HCT116 (cell line): ENCODE data around the gene MBLAC1. TPM values are rescaled to one million over a fixed set of nuclear protein-coding genes. Genes with fewer than 3 reads are reported as not detected.

ENCODE experiments used
- ATAC-seq: fragments of 200-7000 bp; cut with Tn5 transposase; 2 replicates; pipeline ENCODE4 v1.9.1; 2020; ENCODE audit warnings: mild to moderate bottlenecking, moderate library complexity
- BruUV-seq: library from RNA; stranded (reverse); fragments of 400-500 nt; replicated peaks from 2 replicates; lab custom pipeline; 2021; lab: Mats Ljungman, UMichigan
- CTCF ChIA-PET: fragments of 300-600 bp; sonication (Branson Sonifier 250); formaldehyde crosslinking; loops from one replicate; lab custom pipeline; 2021; ENCODE audit warnings: antibody characterized with exemption; lab: Charles Lee
- POLR2A ChIA-PET: fragments of 300-600, 350-600 bp; sonication (Branson Sonifier 250); formaldehyde crosslinking; loops from one replicate; lab custom pipeline; 2021; ENCODE audit warnings: antibody characterized with exemption; lab: Charles Lee
- RAD21 ChIA-PET, 2 experiments: fragments of 300-600 bp; sonication (Branson Sonifier 250); formaldehyde crosslinking; loops; one replicate each; lab custom pipeline; 2023; ENCODE audit warnings: low total read pairs in 2 of 2; ENCODE audit not compliant: uncharacterized antibody in 2 of 2, unreplicated experiment in 2 of 2, low non-redundant PET in 1 of 2; lab: Charles Lee
- DNase-seq: peaks from one replicate; pipeline ENCODE4 v3.0.0-alpha.2; 2010; ENCODE audit warnings: low read depth, low spot score
- H2AFZ ChIP-seq: fragments of 200-600 bp; shearing (Covaris generic), sonication (generic); 2 replicates; pipeline ENCODE4 v1.6.1; 2017; ENCODE audit warnings: low read depth, mixed run types, mixed read lengths, antibody characterized with exemption, low read length; ENCODE audit not compliant: poor library complexity, severe bottlenecking
- H3K27ac ChIP-seq: 2 replicates; pipeline ENCODE4 v1.5.1; 2012; ENCODE audit warnings: low read depth, low read length
- H3K27me3 ChIP-seq: fragments of 200-600 bp; sonication (generic); 2 replicates; pipeline ENCODE4 v1.6.1; 2016; ENCODE audit warnings: mixed run types, low read length, mixed read lengths; ENCODE audit not compliant: insufficient read depth
- H3K36me3 ChIP-seq, 2 experiments: fragments of 200-500 bp in 1 of 2; fragments of 200-600 bp in 1 of 2; sonication (Bioruptor generic) in 1 of 2; sonication (generic) in 1 of 2; 2 replicates each; pipeline versions ENCODE4 v1.5.1 to v1.6.1; 2014 to 2016; ENCODE audit warnings: low read length in 2 of 2, inconsistent platforms in 1 of 2, mixed read lengths in 1 of 2, mixed run types in 1 of 2; ENCODE audit not compliant: insufficient read depth in 2 of 2, control insufficient read depth in 1 of 2
- H3K4me1 ChIP-seq, 2 experiments: fragments of 200-600 bp in 1 of 2; sonication (generic) in 1 of 2; 2 replicates each; pipeline versions ENCODE4 v1.5.1 to v1.6.1; 2012 to 2017; ENCODE audit warnings: low read length in 2 of 2, inconsistent platforms in 1 of 2, mild to moderate bottlenecking in 1 of 2, mixed read lengths in 1 of 2, mixed run types in 1 of 2, moderate library complexity in 1 of 2; ENCODE audit not compliant: insufficient read depth in 2 of 2, control insufficient read depth in 1 of 2
- H3K4me2 ChIP-seq: fragments of 200-600 bp; sonication (generic); 2 replicates; pipeline ENCODE4 v1.6.1; 2017; ENCODE audit warnings: mixed run types, low read length, mixed read lengths
- H3K4me3 ChIP-seq, 2 experiments: fragments of 200-600 bp in 1 of 2; sonication (generic) in 1 of 2; replicated peaks in 1 of 2; 2 replicates each; pipeline ENCODE4 v1.5.1; 2011 to 2016; ENCODE audit warnings: low read length in 2 of 2, control low read depth in 1 of 2, low read depth in 1 of 2, mild to moderate bottlenecking in 1 of 2, mixed read lengths in 1 of 2, mixed run types in 1 of 2
- H3K79me2 ChIP-seq: fragments of 200-600 bp; sonication (generic); 2 replicates; pipeline ENCODE4 v1.6.1; 2017; ENCODE audit warnings: mild to moderate bottlenecking, mixed run types, low read length, moderate library complexity, mixed read lengths; ENCODE audit not compliant: insufficient read depth
- H3K9ac ChIP-seq: fragments of 200-600 bp; sonication (generic); 2 replicates; pipeline ENCODE4 v1.6.1; 2016; ENCODE audit warnings: low read length, mixed read lengths
- H3K9me2 ChIP-seq: fragments of 200-600 bp; sonication (generic), shearing (Covaris generic); 2 replicates; pipeline ENCODE4 v1.6.1; 2017; ENCODE audit warnings: mixed run types, mild to moderate bottlenecking, moderate library complexity; ENCODE audit not compliant: insufficient read depth
- H3K9me3 ChIP-seq, 2 experiments: fragments of 200-500 bp in 1 of 2; fragments of 200-600 bp in 1 of 2; sonication (Bioruptor generic) in 1 of 2; sonication (generic) in 1 of 2; 2 replicates each; pipeline ENCODE4 v1.6.1; 2014 to 2017; ENCODE audit warnings: low read length in 2 of 2, mixed read lengths in 2 of 2, inconsistent platforms in 1 of 2, low read depth in 1 of 2, mild to moderate bottlenecking in 1 of 2, mixed run types in 1 of 2, moderate library complexity in 1 of 2; ENCODE audit not compliant: control insufficient read depth in 1 of 2, insufficient read depth in 1 of 2
- H4K20me1 ChIP-seq: fragments of 200-600 bp; sonication (generic), shearing (Covaris generic); 2 replicates; pipeline ENCODE4 v1.6.1; 2017; ENCODE audit warnings: mixed run types, mild to moderate bottlenecking, moderate library complexity; ENCODE audit not compliant: insufficient read depth
- CEBPB ChIP-seq: IDR thresholded peaks from 2 replicates; pipeline ENCODE4 v1.6.1; 2012; ENCODE audit warnings: low read depth
- JUND ChIP-seq: IDR thresholded peaks from 2 replicates; pipeline ENCODE4 v1.6.1; 2012
- POLR2A ChIP-seq: IDR thresholded peaks from 2 replicates; pipeline ENCODE4 v1.7.0; 2011; ENCODE audit warnings: borderline replicate concordance; ENCODE audit not compliant: insufficient read depth, insufficient read length; ENCODE audit errors: extremely low read depth
- POLR2AphosphoS5 ChIP-seq: IDR thresholded peaks from 2 replicates; pipeline ENCODE4 v1.6.1; 2011; ENCODE audit warnings: mild to moderate bottlenecking, low read depth, low read length, moderate library complexity
- SIN3A ChIP-seq: IDR thresholded peaks from 2 replicates; pipeline ENCODE4 v1.6.1; 2012; ENCODE audit warnings: low read depth
- SP1 ChIP-seq: IDR thresholded peaks from 2 replicates; pipeline ENCODE4 v1.6.1; 2012; ENCODE audit warnings: low read depth
- SRF ChIP-seq: IDR thresholded peaks from 2 replicates; pipeline ENCODE4 v1.6.1; 2012; ENCODE audit warnings: low read depth
- ZBTB33 ChIP-seq: IDR thresholded peaks from 2 replicates; pipeline ENCODE4 v1.6.1; 2011; ENCODE audit warnings: mild to moderate bottlenecking, low read length, moderate library complexity; ENCODE audit not compliant: insufficient replicate concordance; ENCODE audit errors: extremely low read depth
- intact Hi-C: fragments of 100-400 bp; cut with micrococcal nuclease; formaldehyde crosslinking; loops from 2 replicates; pipeline ENCODE4 v1.10.0; 2022
- total RNA-seq: library from RNA; stranded (reverse); gene quantifications from one replicate; pipeline ENCODE4 v1.2.1, GENCODE V29; 2021; ENCODE audit not compliant: unreplicated experiment

MBLAC1 gene
- total RNA-seq, 1 experiment from 2014 or later, result 2.0 TPM

GRCh38 chr7:100132126-100132525, 5.4 kb downstream of the MBLAC1 start:
- no peak overlapping the region for H2AFZ ChIP-seq
- H3K27ac ChIP-seq, result no peak overlapping the region
- H3K9ac ChIP-seq, result no peak overlapping the region
- H3K79me2 ChIP-seq, result no peaks in the 10 kb centered on the region
- H3K36me3 ChIP-seq, result no peaks in the 10 kb centered on the region
- no peaks in the 10 kb centered on the region for H3K9me2 ChIP-seq
- H3K9me3 ChIP-seq, result no peaks in the 10 kb centered on the region
- no peak overlapping the region for H3K4me3 ChIP-seq
- BruUV-seq, result no TSS peak
- TF ChIP-seq CEBPB, result no peak
- no peak for TF ChIP-seq JUND
- TF ChIP-seq POLR2AphosphoS5, result no peak
- no peak for TF ChIP-seq POLR2A
- TF ChIP-seq ZBTB33, result no peak
- no peak for TF ChIP-seq SIN3A
- TF ChIP-seq SP1, result no peak
- no peak for TF ChIP-seq SRF
- TF ChIP-seq, all 23 proteins: peak for 0
- H3K4me1 ChIP-seq, result peaks cover 29 to 39% of the 10 kb centered on the region in 2 experiments
- intact Hi-C loops, result loop anchor here (1.0 to 5.0 kb wide), 3 partner anchors 85 to 275 kb away; no protein-coding TSS in a partner anchor
- peak overlapping the region; percentile 6; the same call in 1 of the 2 replicates for H3K4me2 ChIP-seq
- H4K20me1 ChIP-seq, result no peaks in the 10 kb centered on the region
- RAD21 ChIA-PET, result interaction anchor here (0.9 to 1.6 kb wide), 1 partner anchor 275 kb away, joined by 3 to 7 read pairs; no protein-coding TSS in a partner anchor
- ATAC-seq (no peak), DNase-seq (no peak)
- CTCF ChIA-PET, result interaction anchor here (0.6 to 3.7 kb wide), 14 partner anchors 11 to 683 kb away, joined by 3 to 47 read pairs (median 4); partner anchors contain the start of genes AP4M1, GPC2, LAMTOR4 and MCM7
- POLR2A ChIA-PET, result no interaction called here
- H3K27me3 ChIP-seq, result no peaks in the 10 kb centered on the region
